Lung (tissue), 12 donors: ENCODE results near the gene RFX5. TPM values are rescaled to one million over a fixed set of nuclear protein-coding genes. Genes with fewer than 3 reads are reported as not detected.
A peak's percentile ranks its signal among the peaks of the same experiment; 100 is the strongest.

ENCODE experiments used
- ATAC-seq: fragments of 200-7000 bp; cut with Tn5 transposase; one replicate; pipeline ENCODE4 v1.9.1; 2020; ENCODE audit warnings: moderate number of reproducible peaks; ENCODE audit not compliant: insufficient read depth, low FRiP score
- DNase-seq, 3 donors: peaks; one replicate each; pipeline ENCODE4 v3.0.0-alpha.2; 2013 to 2017
- H3K27ac ChIP-seq, 2 donors: one replicate each; pipeline ENCODE4 v1.5.1; 2013; ENCODE audit warnings: mild to moderate bottlenecking in 2 of 2, moderate library complexity in 2 of 2, control low read depth in 1 of 2, inconsistent platforms in 1 of 2, low read depth in 1 of 2, low read length in 1 of 2
- H3K27me3 ChIP-seq, 3 donors: one replicate each; pipeline ENCODE4 v1.5.1; 2013; ENCODE audit warnings: low read length in 2 of 3; ENCODE audit not compliant: control insufficient read depth in 3 of 3, insufficient read depth in 3 of 3
- H3K36me3 ChIP-seq, 4 donors: one replicate each; pipeline ENCODE4 v1.5.1; 2013; ENCODE audit warnings: low read length in 4 of 4, mild to moderate bottlenecking in 1 of 4, moderate library complexity in 1 of 4; ENCODE audit not compliant: control insufficient read depth in 4 of 4, insufficient read depth in 4 of 4
- H3K4me1 ChIP-seq, 5 donors: one replicate each; pipeline ENCODE4 v1.5.1; 2013; ENCODE audit warnings: low read length in 5 of 5, mild to moderate bottlenecking in 2 of 5, moderate library complexity in 1 of 5; ENCODE audit not compliant: control insufficient read depth in 5 of 5, insufficient read depth in 5 of 5
- H3K4me3 ChIP-seq: one replicate; pipeline ENCODE4 v1.5.1; 2013; ENCODE audit warnings: mild to moderate bottlenecking, control low read depth, moderate library complexity
- H3K9ac ChIP-seq, 2 donors: one replicate each; pipeline ENCODE4 v1.5.1; 2013; ENCODE audit warnings: low read length in 2 of 2, control low read depth in 1 of 2; ENCODE audit not compliant: insufficient read depth in 1 of 2
- H3K9me3 ChIP-seq, 4 donors: one replicate each; pipeline ENCODE4 v1.5.1; 2013; ENCODE audit warnings: low read length in 3 of 4, mild to moderate bottlenecking in 1 of 4, moderate library complexity in 1 of 4; ENCODE audit not compliant: control insufficient read depth in 4 of 4, insufficient read depth in 3 of 4
- WGBS, 2 donors: extraction: QIAGEN DNeasy Blood & Tissue Kit; methylation state at CpG; one replicate each; pipeline ENCODE4 v1.1.7; 2013; 5-methylcytosine and 5-hydroxymethylcytosine counted together
- polyA plus RNA-seq, 2 donors: library from polyadenylated mRNA; stranded (reverse); fragments of 200-250 nt; gene quantifications; one replicate each; pipeline ENCODE4 v1.2.1, GENCODE V29; 2013
- total RNA-seq, 2 donors: library from RNA; depleted of rRNA in 1 of 2; stranded (reverse); fragments of >200 nt in 1 of 2; gene quantifications; one replicate each; pipeline ENCODE4 v1.2.1, GENCODE V29; 2014 to 2021
- TF ChIP-seq, protein P1 (sequence below): IDR thresholded peaks from 2 replicates; pipeline ENCODE4 v1.5.1; 2012; ENCODE audit warnings: mild to moderate bottlenecking; ENCODE audit errors: control extremely low read depth, extremely low read depth
- donor health status: control.
- donor health status: control.
- donor health status: Bipolar disorder and iron deficiency.
- donor health status: healthy.
- donor health status: DM: yes; HTN: yes; CAD: no.

Gene RFX5
- total and polyA plus RNA-seq, 4 donors = 16.6 to 40.3 (median 34.6) TPM

GRCh38 chr1:151373196-151373595 lies 26.1 kb upstream of the RFX5 start:
- 84 to 96% methylated on average over 14 of the region's 14 CpGs for WGBS, 2 donors
- H3K27ac ChIP-seq = no peak overlapping the region
- TF ChIP-seq, protein P1, sequence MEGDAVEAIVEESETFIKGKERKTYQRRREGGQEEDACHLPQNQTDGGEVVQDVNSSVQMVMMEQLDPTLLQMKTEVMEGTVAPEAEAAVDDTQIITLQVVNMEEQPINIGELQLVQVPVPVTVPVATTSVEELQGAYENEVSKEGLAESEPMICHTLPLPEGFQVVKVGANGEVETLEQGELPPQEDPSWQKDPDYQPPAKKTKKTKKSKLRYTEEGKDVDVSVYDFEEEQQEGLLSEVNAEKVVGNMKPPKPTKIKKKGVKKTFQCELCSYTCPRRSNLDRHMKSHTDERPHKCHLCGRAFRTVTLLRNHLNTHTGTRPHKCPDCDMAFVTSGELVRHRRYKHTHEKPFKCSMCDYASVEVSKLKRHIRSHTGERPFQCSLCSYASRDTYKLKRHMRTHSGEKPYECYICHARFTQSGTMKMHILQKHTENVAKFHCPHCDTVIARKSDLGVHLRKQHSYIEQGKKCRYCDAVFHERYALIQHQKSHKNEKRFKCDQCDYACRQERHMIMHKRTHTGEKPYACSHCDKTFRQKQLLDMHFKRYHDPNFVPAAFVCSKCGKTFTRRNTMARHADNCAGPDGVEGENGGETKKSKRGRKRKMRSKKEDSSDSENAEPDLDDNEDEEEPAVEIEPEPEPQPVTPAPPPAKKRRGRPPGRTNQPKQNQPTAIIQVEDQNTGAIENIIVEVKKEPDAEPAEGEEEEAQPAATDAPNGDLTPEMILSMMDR = no peak
- ATAC-seq (no peak), DNase-seq (peak in 1 of 3 donors; percentile 24)
- H3K4me1 ChIP-seq = peaks cover 7 to 38% (median 19%) of the 10 kb centered on the region in 5 donors
- no peaks in the 10 kb centered on the region for H3K27me3 ChIP-seq
- H3K9ac ChIP-seq = no peak overlapping the region
- no peak overlapping the region for H3K4me3 ChIP-seq
- peaks cover 0 to 6% (median 5%) of the 10 kb centered on the region in 4 donors for H3K36me3 ChIP-seq
- no peaks in the 10 kb centered on the region for H3K9me3 ChIP-seq

GRCh38 chr1:151372058-151372934 lies 25.2 kb upstream of the RFX5 start, which contains the start of gene SELENBP1:
TSS of gene SELENBP1 (minus strand) at chr1:151372705. CDS start at chr1:151372641, 64 bp downstream.
- peak within 1 kb of the TSS; percentile 39 for H3K4me3 ChIP-seq
- peak within 1 kb of the TSS; percentile 17 to 85 for H3K27ac ChIP-seq
- DNase-seq = peak; percentile 93 to 97 (median 96)
- peaks cover 0 to 13% (median 7%) of the 10 kb centered on the region in 4 donors for H3K36me3 ChIP-seq
- TF ChIP-seq, protein P1 = no peak
- 37 to 59% methylated on average over 11 of the region's 11 CpGs for WGBS, 2 donors
- H3K9me3 ChIP-seq = no peaks in the 10 kb centered on the region
- H3K27me3 ChIP-seq = no peaks in the 10 kb centered on the region
- peak within 1 kb of the TSS in 1 of 2 donors; percentile 87 for H3K9ac ChIP-seq
- H3K4me1 ChIP-seq = peaks cover 7 to 38% (median 21%) of the 10 kb centered on the region in 5 donors
- peak; percentile 61 for ATAC-seq

DNA sequence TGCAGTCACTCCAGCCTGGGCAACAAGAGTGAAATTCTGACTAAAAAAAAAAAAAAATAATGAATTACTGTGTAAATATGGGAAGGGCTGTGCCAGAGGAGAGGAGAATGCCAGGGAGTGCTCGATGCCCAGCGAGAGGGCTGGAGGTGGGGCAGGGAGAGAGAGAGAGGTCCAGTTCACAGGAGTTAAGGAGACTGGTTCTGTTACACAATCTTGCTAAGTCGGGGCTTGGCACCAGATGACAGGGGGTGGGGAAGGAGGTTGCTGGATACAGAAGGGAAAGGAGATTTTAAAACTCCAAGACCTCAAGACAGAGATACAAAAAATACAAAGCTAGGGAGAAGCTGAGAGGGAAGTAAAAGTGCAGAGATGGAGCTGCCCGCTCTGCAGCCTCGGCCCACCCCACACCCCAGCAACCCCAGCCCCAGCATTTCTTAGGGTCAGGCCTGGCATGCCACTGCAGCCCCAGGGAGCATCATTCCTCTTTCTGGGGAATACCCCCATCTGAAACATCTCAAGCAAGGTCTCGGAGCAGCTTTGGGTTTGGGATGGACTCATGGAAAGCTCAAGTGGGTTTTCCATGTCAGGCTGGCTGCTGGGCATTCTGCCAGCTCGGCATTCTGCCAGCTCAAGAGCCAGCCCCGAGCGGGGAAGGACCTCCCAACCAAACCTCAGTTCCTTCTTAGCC lies 24.5 kb upstream of the RFX5 start:
- H3K27me3 ChIP-seq = no peaks in the 10 kb centered on the region
- TF ChIP-seq, protein P1 = no peak
- peak overlapping the region; percentile 17 to 85 for H3K27ac ChIP-seq
- peak overlapping the region in 1 of 2 donors; percentile 87 for H3K9ac ChIP-seq
- H3K4me1 ChIP-seq = peaks cover 7 to 38% (median 21%) of the 10 kb centered on the region in 5 donors
- peaks cover 0 to 17% (median 11%) of the 10 kb centered on the region in 4 donors for H3K36me3 ChIP-seq
- WGBS, 2 donors = 19 to 39% methylated on average over 9 of the region's 9 CpGs
- H3K9me3 ChIP-seq = no peaks in the 10 kb centered on the region
- DNase-seq (peak; percentile 89 to 92 (median 91)), ATAC-seq (peak; percentile 63)
- H3K4me3 ChIP-seq = peak overlapping the region; percentile 39
